Eye (tissue), 1 donor: ENCODE results near the gene PDLIM5.
A peak's percentile ranks its signal among the peaks of the same experiment; 100 is the strongest.
"Not testable (repeated sequence)": the region's sequence is repeated elsewhere in the genome, so short reads cannot be mapped to it uniquely, and the experiment has no call there.

Experiments
- DNase-seq: peaks from one replicate; pipeline ENCODE4 v3.0.0-alpha.2; 2015

The PDLIM5 gene

GRCh38 chr4:94451695-94452475 lies at the start of gene PDLIM5:
PDLIM5 (plus strand) TSS chr4:94451942; CDS start chr4:94455289, 3,347 bp downstream.
- peak; percentile 97 for DNase-seq

GRCh38 chr4:94402439-94402838 lies 49.3 kb upstream of the PDLIM5 start:
- DNase-seq, result not testable (repeated sequence)

GRCh38 chr4:94403751-94404150 lies 48.0 kb upstream of the PDLIM5 start:
- no peak for DNase-seq

GRCh38 chr4:94406668-94407437 lies 44.9 kb upstream of the PDLIM5 start:
- peak; percentile 93 for DNase-seq

- no peak for DNase-seq
Measured at GRCh38 chr4:94407846-94408245, 43.9 kb upstream of the PDLIM5 start.

GRCh38 chr4:94408549-94409374 lies 43.0 kb upstream of the PDLIM5 start:
- peak; percentile 29 for DNase-seq

- DNase-seq, result no peak
Measured at GRCh38 chr4:94409375-94409679, 42.4 kb upstream of the PDLIM5 start.

- no peak for DNase-seq
Measured at GRCh38 chr4:94409962-94410361, 41.8 kb upstream of the PDLIM5 start.

GRCh38 chr4:94410678-94411206 lies 41.0 kb upstream of the PDLIM5 start:
- no peak for DNase-seq

GRCh38 chr4:94411296-94411695 lies 40.4 kb upstream of the PDLIM5 start:
- DNase-seq, result no peak

- no peak for DNase-seq
Measured at GRCh38 chr4:94412019-94412657, 39.6 kb upstream of the PDLIM5 start.

- DNase-seq, result peak; percentile 47
Measured at GRCh38 chr4:94412658-94413038, 39.1 kb upstream of the PDLIM5 start.

- no peak for DNase-seq
Measured at GRCh38 chr4:94413085-94413840, 38.5 kb upstream of the PDLIM5 start.

- no peak for DNase-seq
Measured at GRCh38 chr4:94414907-94415306, 36.8 kb upstream of the PDLIM5 start.

GRCh38 chr4:94415448-94415847 lies 36.3 kb upstream of the PDLIM5 start:
- DNase-seq, result no peak

GRCh38 chr4:94416335-94416734 lies 35.4 kb upstream of the PDLIM5 start:
- DNase-seq, result no peak

- DNase-seq, result no peak
Measured at GRCh38 chr4:94416981-94417380, 34.8 kb upstream of the PDLIM5 start.

- no peak for DNase-seq
Measured at GRCh38 chr4:94419549-94419948, 32.2 kb upstream of the PDLIM5 start.

GRCh38 chr4:94419956-94420355 lies 31.8 kb upstream of the PDLIM5 start:
- DNase-seq, result no peak

- DNase-seq, result no peak
Measured at GRCh38 chr4:94420356-94420755, 31.4 kb upstream of the PDLIM5 start.

- DNase-seq, result no peak
Measured at GRCh38 chr4:94426783-94427182, 25.0 kb upstream of the PDLIM5 start.

GRCh38 chr4:94428884-94429283 lies 22.9 kb upstream of the PDLIM5 start:
- DNase-seq, result no peak
